Forelimb muscle (tissue), 1 donor: ENCODE results near the gene C17orf113. TPM values are rescaled to one million over a fixed set of nuclear protein-coding genes. Genes with fewer than 3 reads are reported as not detected.

Experiments used
- DNase-seq: peaks from one replicate; pipeline ENCODE4 v3.0.0-alpha.2; 2013; ENCODE audit warnings: low read depth
- polyA plus RNA-seq: library from polyadenylated mRNA; unstranded; fragments of 120-200 nt; gene quantifications from one replicate; pipeline ENCODE4 v1.2.1, GENCODE V29; 2013; ENCODE audit not compliant: insufficient read length

The C17orf113 gene
- polyA plus RNA-seq, 1 donor: 1.2 TPM

DNA sequence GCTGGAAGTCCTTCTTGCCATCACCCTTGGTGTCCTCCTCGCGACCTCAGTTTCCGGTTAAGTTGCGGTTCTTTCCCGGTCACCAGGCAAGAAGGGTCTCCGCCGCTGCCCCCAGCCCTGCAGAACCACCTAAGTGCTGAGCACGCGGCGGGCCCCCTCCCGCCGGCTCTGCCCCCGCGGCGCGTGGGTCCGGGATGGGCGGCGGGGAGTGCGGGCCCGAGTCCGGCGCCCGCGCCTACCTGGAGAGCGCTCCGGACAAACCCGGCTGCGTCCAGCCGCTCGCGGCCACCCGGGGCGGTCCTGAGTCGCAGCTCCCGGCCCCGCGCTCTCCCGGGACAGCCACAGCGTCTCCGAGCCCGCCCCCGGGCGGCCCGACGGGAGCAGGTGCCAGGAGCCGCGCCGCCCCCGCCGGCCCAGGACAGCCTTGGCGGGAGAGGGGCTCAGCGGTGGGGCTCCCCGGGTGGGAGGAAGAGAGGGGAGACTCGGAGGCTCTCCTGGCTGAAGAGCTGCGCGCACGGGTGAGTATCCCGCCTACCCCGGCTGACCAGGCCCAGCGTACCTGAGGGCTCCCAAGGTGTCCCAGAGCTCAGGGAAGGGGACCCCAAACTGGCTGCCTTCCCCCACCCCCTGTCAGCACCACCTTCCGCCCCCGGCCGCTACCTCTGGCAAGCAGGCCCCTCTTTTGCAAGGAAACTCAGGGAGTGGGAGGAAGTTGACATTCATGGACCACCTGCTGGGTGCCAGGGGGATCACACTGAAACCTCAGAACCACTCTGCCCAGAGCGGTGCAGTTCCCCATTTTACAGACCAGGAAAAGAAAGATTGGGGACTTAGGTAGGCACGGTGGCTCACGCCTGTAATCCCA lies 22.2 kb upstream of the C17orf113 start:
- DNase-seq: no peak

DNA sequence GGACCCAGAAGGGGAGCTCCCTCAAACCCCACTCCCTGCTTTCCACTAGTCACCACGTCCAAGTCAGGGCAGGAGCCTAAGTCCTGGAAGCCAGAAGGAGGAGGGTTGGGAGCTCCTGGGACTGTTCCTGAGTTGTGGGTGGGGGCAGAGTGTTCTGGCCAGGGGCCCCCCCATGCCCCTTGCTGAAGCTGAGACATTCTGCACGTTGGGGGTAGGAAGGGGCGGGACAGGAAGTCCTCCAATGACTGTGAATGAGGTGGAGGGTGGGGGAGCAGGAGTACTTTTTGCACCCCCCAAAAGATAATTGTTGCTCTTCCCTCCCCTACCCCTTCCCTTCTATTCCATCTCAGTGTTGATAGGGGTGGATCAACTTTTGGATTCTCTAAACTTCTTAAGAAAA lies 21.4 kb upstream of the C17orf113 start:
- no peak for DNase-seq

DNA sequence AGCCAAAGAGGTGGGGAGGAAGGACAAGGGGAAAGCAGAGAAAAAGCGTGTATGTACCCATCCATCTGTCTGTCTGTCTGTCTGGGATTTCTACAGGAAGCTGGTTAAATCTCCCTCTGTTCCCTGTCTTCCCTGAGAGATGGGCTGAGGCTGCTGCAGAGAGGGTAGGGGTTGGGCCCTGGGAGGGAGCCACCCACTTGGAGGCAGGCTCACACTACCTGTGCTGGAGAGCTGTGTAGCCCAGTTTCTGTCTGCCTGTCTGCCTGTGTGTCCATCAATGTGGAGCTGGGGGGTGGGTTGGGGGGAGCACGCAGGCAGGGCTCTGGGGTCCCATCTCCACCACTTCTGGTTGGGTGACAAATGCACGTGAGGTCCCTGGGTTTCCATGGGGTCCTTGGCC lies 18.6 kb upstream of the C17orf113 start:
- no peak for DNase-seq

DNA sequence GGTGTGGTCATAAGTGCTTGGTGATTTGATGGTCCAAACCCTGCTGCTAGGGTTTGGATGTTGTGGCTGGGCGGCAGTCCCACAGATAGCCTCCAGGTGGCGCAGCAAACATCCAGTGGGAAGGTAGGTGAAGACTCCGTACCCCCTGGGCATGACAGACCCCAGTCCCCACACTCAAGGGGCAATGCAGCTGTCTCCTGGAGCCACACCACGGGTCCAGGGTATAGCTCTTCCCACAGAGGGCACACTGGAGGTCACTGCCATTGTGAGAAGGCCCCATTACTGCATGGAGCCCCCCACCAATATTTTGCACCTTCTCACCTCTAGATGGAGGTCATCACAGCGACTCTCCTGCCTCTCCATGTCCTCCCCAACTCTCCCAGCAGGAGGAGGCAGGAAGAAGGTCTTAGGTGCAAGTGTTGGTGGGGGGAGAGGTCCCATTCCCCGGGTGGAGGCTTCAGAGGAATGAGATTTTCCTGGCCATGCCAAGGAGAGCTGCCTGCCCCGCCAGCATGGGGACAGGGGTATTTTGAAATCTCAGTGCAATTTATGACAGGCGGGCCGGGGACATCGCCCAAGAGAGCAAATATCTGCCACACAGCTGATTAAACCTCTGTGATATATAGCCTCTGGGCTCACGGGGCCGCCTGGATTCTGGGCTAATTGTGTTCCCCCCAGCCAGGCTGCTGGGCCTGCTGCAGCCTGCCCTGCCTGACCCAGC lies 17.1 kb upstream of the C17orf113 start:
- DNase-seq: no peak

DNA sequence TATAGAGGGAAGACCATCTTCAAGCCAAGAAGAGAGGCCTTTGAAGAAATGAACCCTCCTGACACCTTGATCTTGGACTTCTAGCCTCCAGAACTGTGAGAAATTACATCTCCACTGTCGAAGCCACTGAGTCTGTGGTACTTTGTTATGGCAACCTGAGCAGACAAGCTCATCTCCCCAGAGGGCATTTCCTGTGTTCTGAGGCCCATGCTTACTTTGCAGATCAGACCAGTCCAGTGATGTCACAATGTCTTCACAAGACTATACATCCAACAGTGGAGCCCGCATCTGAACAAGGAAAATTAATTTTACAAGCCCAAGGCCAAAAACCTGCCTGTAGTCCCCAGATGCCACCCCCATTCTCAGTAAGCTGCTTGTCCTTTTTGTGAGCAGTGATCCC lies 14.8 kb upstream of the C17orf113 start:
- DNase-seq: no peak

DNA sequence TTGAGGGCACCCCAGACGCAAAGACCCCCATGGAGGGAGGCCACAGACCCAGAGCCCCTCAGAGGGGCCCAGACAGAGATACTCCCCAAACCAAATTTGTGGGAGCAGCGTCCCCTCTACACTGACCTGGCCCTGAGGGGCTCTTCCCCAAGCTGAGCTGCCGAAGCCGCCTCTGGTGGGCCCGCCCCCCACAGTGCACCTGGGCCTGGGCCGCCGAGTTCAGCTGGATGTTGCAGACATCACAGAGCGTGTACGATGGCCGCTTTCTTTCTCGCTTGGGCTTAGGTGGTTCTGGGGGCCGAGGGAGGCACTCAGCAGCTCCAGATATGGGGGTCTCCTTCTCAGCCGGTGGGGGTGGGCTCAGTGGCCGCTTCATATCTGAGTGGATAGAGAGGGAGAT lies 12.3 kb upstream of the C17orf113 start:
- no peak for DNase-seq

DNA sequence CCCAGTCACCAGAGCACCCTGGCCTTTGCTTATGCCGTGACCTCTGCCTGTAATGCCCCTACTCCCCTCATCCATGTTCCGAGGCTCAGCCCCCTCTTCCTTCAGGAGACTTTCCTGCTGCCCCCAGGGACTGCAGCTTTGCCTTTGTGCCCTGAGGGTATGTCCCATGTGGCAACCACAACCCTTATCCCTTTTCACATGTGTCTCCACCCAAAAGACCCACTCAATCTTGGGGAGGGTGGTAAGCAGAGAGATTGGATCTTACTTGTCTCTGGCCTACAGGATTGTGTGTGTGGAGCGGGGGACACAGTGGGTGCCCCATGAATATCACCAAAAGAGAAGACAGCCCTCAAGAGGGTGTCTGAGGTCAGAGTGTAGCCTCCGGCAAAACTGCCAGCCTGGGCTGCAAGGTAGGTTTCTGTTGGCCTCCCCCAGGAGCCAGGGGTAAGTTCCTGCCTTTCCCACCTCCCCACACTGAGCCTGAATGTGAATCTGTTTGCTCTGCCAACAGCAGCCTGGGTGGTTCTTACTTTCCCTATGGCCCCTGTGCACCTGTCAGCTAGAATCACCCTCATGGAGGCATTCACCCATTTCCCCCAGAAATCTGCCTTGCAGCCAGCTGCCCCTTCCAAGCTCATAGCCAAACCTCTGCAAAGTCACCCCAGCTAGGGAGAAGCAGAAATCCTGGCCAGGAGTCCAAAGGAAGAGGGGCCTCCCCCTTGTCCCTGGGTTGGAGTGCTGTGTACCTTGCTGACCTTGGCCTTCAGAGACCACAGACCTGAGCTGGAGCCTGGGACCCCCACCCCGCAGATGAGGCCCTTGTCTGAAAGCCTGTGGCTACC lies 11.5 kb upstream of the C17orf113 start:
- DNase-seq: no peak

DNA sequence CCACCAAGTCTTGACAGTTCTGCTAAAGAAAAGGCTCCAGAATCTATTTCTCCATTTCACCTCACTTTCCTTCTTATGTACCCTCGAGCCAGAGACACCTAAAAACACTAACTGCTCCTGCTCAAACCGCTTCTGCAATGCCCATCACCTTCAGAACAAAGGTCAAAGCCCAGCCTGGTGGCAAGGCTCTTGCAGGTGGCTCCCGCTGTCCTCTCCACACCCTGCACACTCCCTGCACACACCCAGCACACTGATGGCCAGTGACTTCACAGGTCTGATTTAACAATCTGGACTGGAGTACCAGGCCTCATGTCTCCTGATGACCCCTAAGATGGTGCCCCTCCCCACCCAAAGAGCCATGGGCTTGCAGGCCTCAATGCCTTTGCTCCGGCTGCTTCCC lies 9.8 kb upstream of the C17orf113 start:
- DNase-seq: no peak

DNA sequence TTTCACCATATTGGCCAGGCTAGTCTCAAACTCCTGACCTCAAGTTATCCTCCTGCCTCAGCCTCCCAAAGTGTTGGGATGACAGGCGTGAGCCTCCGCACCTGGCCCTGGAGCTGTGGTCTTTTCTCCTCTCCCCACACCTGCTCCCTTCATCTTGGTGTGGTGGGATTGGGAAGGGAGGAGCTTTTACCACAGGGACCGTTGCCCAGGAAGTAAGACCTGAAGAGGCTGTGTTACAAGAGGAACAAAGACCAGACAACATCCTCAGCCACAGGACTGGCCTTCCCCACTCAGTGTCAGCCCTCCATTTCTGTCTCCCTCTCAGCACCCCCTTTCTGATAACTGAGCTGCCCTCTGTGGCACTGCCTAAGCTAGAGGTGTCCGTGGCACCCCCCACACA lies 9.4 kb upstream of the C17orf113 start:
- DNase-seq: no peak

DNA sequence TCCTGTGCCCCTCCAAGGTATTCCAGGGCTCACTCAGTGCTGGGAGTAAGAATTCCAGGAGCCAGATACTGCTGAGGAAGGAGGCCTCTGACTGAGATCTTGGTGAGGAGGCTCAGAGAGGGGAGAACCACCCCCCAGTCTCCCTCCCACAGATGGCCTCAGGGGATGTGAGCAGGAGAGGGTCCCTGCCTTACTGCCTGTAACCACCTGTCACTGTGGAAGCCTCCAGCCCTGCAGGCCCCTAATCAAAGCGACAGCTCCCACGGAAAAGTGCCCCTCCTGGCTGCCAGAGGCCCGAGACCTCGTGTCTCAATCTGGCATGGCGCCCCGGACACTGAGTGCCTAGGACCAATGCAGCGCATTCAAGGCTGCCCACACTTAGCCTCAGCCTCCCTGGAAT lies 7.7 kb upstream of the C17orf113 start:
- no peak for DNase-seq

DNA sequence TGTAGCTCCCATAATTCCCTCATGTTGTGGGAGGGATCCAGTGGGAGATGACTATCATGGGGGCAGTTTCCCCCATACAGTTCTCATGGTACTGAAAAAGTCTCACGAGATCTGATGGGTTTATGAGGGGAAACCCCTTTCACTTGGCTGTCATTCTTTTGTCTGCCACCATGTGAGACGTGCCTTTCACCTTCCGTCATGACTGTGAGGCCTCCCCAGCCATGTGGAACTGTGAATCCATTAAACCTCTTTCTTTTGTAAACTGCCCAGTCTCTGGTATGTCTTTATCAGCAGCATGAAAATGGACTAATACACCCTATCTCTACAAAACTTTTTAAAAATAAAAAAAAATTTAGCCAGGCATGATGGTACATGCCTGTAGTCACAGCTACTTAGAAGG lies 6.2 kb upstream of the C17orf113 start:
- DNase-seq: no peak

DNA sequence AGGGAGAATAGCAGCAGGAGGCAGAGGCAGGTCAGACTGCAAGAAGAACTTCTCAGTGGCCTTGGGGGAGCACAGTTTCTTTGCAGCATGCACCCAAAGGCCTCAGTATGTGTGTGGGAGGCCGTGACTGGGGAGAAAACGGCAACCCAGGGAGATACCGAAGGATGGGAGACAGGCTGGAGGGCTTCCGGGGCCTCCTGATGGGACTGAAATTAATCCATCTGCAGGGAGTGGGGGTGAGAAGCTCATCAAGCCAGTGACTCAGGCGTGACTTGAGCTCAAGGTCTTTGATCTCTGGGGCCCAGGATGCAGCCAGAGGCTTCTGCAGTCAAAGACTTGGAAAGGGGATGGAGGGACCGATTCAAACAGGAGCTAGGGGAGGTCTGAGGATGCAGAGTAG lies 5.1 kb upstream of the C17orf113 start:
- no peak for DNase-seq

DNA sequence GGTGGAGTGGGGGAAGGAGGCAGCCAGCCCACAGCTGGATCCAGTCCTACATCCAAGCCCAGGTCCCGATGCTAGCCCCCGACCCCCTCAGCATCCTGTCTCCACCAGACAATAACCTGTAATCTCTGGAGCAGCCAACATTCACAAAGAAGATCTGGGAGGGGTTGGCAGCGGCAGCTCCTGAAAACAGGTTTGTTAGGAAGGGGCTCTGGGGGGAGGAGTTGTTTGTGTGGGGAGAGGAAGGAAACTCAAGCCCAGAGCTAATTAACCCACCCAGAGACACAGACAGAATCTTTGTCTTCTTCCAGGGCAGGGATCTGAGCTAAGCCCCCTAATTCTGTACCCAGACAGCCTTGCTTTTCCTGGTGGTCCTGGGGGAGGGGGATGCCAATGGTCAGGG lies 4.6 kb upstream of the C17orf113 start:
- DNase-seq: no peak

DNA sequence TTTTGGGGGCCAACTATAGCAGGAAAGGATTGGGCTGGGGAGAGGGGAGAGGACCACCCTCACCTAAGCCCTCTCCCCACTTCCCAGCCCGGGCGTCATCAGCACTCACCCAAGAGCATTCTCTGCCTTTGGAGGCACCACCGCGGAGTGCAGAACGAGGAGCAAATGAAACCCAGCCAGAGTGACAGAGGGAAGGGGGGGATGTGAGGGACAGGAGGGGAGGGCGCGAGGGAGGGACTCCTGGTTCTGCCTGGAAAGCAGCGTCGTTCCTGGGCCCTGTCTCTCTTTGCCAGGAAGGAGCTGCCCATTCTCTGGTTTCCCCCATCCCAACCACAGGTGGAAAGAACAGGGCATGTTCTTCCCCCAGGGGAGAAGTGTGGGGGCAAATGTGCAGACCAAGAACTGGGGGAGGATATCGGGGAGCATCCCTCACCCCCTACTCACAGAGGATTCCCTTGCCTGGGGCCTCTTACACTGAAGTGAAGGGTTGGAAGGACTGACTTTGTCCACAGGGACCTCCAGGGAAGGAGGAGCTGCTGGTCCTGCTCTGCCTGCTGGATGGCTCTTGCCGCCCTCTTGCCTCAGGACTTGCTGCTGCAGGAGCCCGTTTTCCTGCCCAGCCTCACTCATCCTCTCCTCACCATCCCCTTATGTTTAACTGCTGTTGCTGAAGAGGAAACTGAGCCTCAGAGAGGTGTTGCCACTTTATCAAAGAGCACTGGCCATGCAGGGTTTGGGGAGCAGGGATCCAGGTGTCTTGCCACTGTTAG lies 3.5 kb upstream of the C17orf113 start:
- DNase-seq: no peak

DNA sequence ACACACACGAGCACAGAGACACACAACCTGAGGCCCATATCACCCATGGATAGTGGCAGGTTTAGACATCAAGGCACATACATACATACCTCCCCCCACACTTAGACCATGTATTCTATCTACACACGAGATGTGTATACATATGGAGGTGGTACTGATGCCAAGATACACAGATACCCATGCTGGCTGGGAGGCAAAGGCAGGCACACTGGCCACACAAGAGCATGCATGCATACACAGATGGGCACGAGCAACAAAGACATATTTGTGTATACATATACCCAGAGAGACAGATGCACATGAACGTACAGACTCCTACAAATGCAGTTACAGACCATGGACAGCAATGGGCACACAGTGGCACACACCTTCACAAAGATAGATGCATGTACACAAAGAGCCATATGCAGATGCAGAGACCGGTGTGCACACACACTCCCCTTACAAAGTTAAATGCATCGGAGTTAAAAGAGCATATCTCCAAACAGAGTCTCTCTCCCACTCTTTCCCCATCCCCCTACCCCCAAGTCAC lies 2.0 kb upstream of the C17orf113 start:
- DNase-seq: no peak

DNA sequence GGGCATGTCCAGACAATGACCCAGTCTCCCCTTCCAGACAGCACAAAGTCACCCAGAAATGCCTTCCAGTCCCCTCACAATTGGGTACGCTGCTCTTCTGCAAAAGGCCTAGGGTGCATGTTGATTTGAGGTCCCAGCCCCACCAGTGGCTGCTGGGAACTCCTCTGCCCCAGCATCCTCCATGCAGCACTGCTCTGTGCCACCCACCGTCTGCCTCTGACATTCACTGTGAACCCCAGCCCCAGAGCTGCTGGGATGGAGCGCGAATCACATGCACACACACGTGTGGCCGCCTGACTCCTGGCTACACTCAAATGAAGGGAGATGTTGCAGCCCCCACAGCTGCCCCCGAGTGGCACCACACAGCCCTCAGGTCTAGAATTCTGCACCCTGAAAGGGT lies 1.2 kb upstream of the C17orf113 start:
- DNase-seq: no peak

DNA sequence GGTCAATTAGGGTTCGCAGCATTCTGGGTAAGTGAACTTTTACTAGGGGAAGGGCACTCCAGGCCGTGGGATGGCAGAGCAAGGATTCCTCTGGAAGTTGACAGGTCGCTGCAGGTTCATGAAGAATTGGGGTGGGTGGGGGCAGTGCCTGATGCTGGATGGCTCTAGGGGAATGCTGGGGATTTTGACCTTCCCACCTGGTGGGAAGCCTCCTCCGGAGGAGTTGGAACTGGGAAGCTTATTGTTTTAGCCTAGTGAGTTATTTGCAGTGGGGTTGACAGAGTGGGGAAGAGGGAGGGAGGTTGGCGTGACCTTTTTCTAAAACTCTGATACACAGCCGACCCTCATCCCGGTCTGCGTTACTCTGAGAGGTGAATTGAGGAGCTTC lies 606 bp upstream of the C17orf113 start:
- DNase-seq: no peak

DNA sequence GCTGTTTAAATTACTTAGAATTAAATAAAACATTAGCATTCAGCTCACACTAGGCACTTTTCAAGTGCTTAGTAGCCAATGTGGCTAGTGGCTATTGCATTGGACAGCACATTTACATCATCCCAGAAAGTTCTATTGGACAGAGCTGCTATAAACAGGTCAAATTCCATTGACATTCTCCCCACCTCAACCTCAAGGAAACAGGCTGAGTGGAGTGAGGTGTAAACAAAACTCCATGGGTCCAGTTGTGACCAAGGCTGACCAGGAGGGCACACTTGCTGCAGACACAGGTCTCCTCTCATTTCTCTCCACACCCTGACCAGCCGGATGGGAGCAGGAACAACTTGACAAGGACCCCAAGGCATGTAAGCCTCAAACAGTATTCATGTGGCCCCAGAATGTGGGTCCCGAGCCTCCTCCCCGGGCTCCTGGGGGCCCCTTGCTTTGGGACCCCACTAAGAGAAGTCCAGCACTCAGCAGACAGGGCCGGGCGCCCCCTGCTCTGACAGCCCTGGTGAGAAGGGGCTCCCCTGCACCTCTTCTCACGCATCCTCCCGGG lies 488 bp downstream of the C17orf113 start:
- no peak for DNase-seq

DNA sequence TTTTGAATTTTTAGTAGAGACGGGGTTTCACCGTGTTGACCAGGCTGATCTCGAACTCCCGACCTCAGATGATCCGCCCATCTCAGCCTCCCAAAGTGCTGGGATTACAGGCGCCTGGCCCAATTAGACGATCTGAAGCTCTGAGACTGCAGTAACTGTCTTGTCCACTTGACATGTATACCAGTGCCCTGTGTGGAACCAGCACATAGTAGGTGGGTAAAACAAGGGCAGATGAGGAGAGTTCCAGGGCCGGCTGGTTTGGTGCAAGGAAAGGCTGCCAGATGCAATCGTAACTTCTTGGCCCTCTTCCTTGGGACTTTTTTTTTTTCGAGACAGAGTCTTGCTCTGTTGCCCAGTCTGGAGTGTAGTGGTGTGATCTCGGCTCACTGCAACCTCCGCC lies 3.1 kb downstream of the C17orf113 start:
- DNase-seq: no peak

DNA sequence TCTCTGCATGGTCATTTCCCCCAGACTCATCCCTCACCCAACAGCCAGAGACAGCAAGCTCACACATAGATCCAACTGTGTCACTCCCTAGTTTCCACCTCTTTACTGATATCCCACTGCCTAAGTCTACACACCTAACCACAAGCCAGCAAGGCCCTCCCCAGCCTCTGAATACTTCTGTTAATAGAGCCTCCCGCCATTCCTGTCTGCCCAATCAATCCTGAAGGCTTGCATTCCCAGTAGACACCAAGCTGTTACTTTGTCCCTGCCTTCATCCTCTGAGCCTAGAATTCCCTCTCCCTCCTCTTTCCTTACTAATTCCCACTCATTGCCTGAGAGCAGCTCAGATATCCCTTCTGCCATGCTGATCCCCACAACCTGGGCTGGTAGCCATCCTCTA lies 4.7 kb downstream of the C17orf113 start:
- no peak for DNase-seq
